Measurements from ENCODE around the gene KRT72. TPM values are rescaled to one million over a fixed set of nuclear protein-coding genes. Genes with fewer than 3 reads are reported as not detected.

KRT72 gene
- total and polyA plus RNA-seq, 2 experiments from 2014 or later = not detected

DNA sequence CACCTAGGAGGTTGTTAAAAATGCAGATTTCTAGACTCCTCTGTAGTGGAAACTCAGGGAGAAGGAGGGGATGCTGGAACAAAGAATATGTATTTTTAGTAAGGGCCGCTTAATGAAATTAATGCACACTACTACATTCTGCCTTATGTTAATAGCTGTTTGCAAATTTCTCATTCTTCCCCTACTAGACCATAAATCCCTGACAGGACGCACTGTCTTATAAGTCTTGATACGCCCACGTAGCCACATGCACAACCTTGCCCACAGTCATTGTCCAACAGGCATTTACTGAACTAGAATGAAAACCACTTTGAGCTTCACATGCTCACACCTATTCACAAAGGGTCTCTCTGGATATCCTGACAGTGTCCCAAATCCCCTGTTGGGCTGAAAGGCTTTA is 40.2 kb upstream of the KRT72 start:
- Histone ChIP-seq H3K27me3 (peaks cover 22% of the 10 kb centered on the region), H3K4me3 (no peak overlapping the region)
- TF ChIP-seq EZH2phosphoT487 (IDR thresholded peaks at IDR 0.05; ENCODE audit: low read depth, severe bottlenecking, unreplicated experiment) = no peak
- no peak for TF ChIP-seq EZH2 (IDR thresholded peaks at IDR 0.05; ENCODE audit: borderline replicate concordance)

DNA sequence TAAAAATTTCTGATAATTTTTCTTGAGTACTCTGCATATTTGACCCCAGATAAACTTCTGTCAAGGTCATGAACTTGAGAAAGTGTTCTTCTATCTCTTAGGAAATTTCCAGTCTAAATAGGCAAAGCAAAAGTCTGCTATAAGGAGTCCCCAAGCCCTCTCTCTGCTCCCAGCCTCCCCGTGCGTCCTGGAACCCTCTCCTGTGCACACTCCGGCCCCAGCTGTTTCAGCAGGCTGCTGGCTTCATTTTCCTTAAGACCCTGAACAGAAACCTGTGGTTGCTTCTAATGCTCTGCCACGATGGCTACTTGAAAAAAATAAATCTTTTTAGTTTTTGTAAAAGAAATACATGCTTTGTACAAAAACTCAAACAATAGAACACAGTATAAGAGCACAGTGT is 36.0 kb upstream of the KRT72 start:
- no peak overlapping the region for H2AFZ ChIP-seq
- WGBS (ENCODE audit: low lambda C conversion rate, missing lambda C conversion rate) = 74% methylated on average over 4 of the region's 4 CpGs
- H4K20me1 ChIP-seq (ENCODE audit: insufficient read depth, poor library complexity, severe bottlenecking) = no peaks in the 10 kb centered on the region
- H3K9me3 ChIP-seq (ENCODE audit: low read depth) = no peaks in the 10 kb centered on the region
- H3K27me3 ChIP-seq = peaks cover 25% of the 10 kb centered on the region
- H3K27ac ChIP-seq = no peak overlapping the region
- no peaks in the 10 kb centered on the region for H3K36me3 ChIP-seq (replicated peaks; ENCODE audit: insufficient read depth, low read depth)
- H3K4me1 ChIP-seq (ENCODE audit: insufficient read depth) = peaks cover 3% of the 10 kb centered on the region
- TF ChIP-seq EZH2phosphoT487 (IDR thresholded peaks at IDR 0.05; ENCODE audit: low read depth, severe bottlenecking, unreplicated experiment) = no peak
- TF ChIP-seq EZH2 (IDR thresholded peaks at IDR 0.05; ENCODE audit: borderline replicate concordance) = no peak
- TF ChIP-seq, protein P1, sequence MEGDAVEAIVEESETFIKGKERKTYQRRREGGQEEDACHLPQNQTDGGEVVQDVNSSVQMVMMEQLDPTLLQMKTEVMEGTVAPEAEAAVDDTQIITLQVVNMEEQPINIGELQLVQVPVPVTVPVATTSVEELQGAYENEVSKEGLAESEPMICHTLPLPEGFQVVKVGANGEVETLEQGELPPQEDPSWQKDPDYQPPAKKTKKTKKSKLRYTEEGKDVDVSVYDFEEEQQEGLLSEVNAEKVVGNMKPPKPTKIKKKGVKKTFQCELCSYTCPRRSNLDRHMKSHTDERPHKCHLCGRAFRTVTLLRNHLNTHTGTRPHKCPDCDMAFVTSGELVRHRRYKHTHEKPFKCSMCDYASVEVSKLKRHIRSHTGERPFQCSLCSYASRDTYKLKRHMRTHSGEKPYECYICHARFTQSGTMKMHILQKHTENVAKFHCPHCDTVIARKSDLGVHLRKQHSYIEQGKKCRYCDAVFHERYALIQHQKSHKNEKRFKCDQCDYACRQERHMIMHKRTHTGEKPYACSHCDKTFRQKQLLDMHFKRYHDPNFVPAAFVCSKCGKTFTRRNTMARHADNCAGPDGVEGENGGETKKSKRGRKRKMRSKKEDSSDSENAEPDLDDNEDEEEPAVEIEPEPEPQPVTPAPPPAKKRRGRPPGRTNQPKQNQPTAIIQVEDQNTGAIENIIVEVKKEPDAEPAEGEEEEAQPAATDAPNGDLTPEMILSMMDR (IDR thresholded peaks at IDR 0.05; ENCODE audit: poor library complexity) = no peak
- H3K4me2 ChIP-seq = no peak overlapping the region
- H3K4me3 ChIP-seq = no peak overlapping the region
- H3K79me2 ChIP-seq = no peaks in the 10 kb centered on the region
- no peak for DNase-seq (ENCODE audit: low spot score)
- no peaks in the 10 kb centered on the region for H3K9me2 ChIP-seq (replicated peaks; ENCODE audit: insufficient read depth)

More for the DNA sequence above, 40.2 kb upstream of the KRT72 start:
- H3K79me2 ChIP-seq = no peaks in the 10 kb centered on the region
- no peak overlapping the region for H3K4me2 ChIP-seq
- DNase-seq (ENCODE audit: low spot score) = no peak
- H3K4me1 ChIP-seq (ENCODE audit: insufficient read depth) = peaks cover 8% of the 10 kb centered on the region
- H4K20me1 ChIP-seq (ENCODE audit: insufficient read depth, poor library complexity, severe bottlenecking) = no peaks in the 10 kb centered on the region
- no peaks in the 10 kb centered on the region for H3K36me3 ChIP-seq (replicated peaks; ENCODE audit: insufficient read depth, low read depth)
- no peak overlapping the region for H3K27ac ChIP-seq
- 92% methylated on average over 4 of the region's 4 CpGs for WGBS (ENCODE audit: low lambda C conversion rate, missing lambda C conversion rate)
- H3K9me2 ChIP-seq (replicated peaks; ENCODE audit: insufficient read depth) = no peaks in the 10 kb centered on the region
- no peak overlapping the region for H2AFZ ChIP-seq
- no peaks in the 10 kb centered on the region for H3K9me3 ChIP-seq (ENCODE audit: low read depth)

DNA sequence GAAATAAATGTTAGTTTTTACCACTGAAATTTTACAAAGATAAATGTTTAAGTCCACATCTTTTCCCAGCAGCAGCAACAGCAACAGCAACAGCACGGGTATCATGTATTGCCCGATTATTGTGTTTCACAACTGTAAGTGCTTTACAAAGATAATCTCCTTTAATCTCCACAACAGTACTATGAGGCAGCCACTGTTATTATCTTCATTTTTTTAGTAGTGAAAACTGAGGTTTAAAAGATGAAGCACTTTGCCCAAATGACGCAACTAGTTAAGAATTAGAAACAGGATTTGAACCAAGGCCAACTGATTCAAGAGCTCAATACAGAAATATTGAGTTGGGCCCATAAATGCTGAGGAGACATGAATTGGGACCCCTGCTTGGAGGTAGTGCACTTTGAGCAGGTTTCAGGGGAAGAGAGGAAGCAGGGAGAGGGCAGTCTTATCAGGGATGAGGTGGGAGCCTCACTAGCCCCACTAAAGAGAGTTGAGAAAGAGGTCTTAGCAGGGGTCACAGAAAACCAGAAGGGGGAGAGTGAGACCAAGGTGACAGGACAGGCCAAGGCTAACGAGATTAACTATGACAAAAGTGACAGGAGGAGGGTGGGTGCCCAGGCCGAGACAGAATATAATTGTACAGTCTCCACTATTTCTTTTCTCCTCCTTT is 35.5 kb upstream of the KRT72 start:
- Histone ChIP-seq H3K27me3 (peaks cover 22% of the 10 kb centered on the region), H3K4me2 (no peak overlapping the region), H2AFZ (no peak overlapping the region), H3K4me3 (no peak overlapping the region), H3K9me3 (ENCODE audit: low read depth) (no peaks in the 10 kb centered on the region), H4K20me1 (ENCODE audit: insufficient read depth, poor library complexity, severe bottlenecking) (no peaks in the 10 kb centered on the region), H3K4me1 (ENCODE audit: insufficient read depth) (peaks cover 3% of the 10 kb centered on the region), H3K36me3 (replicated peaks; ENCODE audit: insufficient read depth, low read depth) (no peaks in the 10 kb centered on the region), H3K9me2 (replicated peaks; ENCODE audit: insufficient read depth) (no peaks in the 10 kb centered on the region), H3K79me2 (no peaks in the 10 kb centered on the region), H3K27ac (no peak overlapping the region)
- no peak for TF ChIP-seq EZH2 (IDR thresholded peaks at IDR 0.05; ENCODE audit: borderline replicate concordance)
- TF ChIP-seq, protein P1 (IDR thresholded peaks at IDR 0.05; ENCODE audit: poor library complexity) = no peak
- no peak for TF ChIP-seq EZH2phosphoT487 (IDR thresholded peaks at IDR 0.05; ENCODE audit: low read depth, severe bottlenecking, unreplicated experiment)
- DNase-seq (ENCODE audit: low spot score) = no peak
- 75% methylated on average over 5 of the region's 5 CpGs for WGBS (ENCODE audit: low lambda C conversion rate, missing lambda C conversion rate)

DNA sequence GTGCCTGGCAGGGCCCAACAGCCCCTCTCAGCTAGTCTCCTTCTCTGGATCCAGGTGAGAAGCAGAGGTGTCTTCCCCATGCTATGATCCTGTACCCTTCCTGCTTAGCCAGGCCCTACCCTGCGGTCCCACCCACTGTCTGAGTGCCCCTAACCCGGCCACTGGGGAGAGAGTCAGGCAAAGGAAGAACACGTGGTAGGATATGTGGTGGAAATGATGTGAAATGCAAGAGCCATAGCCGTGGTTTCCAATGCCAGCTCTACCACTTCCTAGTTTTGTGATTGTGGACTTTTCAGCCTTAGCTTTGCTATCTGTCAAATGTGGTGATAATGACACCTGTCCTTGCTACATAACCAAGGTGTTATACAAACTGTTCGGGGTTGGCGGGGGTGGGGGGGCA is 34.9 kb upstream of the KRT72 start:
- no peak overlapping the region for H3K27ac ChIP-seq
- H4K20me1 ChIP-seq (ENCODE audit: insufficient read depth, poor library complexity, severe bottlenecking) = no peaks in the 10 kb centered on the region
- peaks cover 18% of the 10 kb centered on the region for H3K27me3 ChIP-seq
- H3K9me2 ChIP-seq (replicated peaks; ENCODE audit: insufficient read depth) = no peaks in the 10 kb centered on the region
- H3K4me2 ChIP-seq = no peak overlapping the region
- H3K4me3 ChIP-seq = no peak overlapping the region
- no peaks in the 10 kb centered on the region for H3K79me2 ChIP-seq
- DNase-seq (ENCODE audit: low spot score) = no peak
- no peaks in the 10 kb centered on the region for H3K36me3 ChIP-seq (replicated peaks; ENCODE audit: insufficient read depth, low read depth)
- no peak for TF ChIP-seq EZH2 (IDR thresholded peaks at IDR 0.05; ENCODE audit: borderline replicate concordance)
- TF ChIP-seq EZH2phosphoT487 (IDR thresholded peaks at IDR 0.05; ENCODE audit: low read depth, severe bottlenecking, unreplicated experiment) = no peak
- TF ChIP-seq, protein P1 (IDR thresholded peaks at IDR 0.05; ENCODE audit: poor library complexity) = no peak
- WGBS (ENCODE audit: low lambda C conversion rate, missing lambda C conversion rate) = 89% methylated on average over 6 of the region's 6 CpGs
- H2AFZ ChIP-seq = no peak overlapping the region
- H3K4me1 ChIP-seq (ENCODE audit: insufficient read depth) = peaks cover 3% of the 10 kb centered on the region
- no peaks in the 10 kb centered on the region for H3K9me3 ChIP-seq (ENCODE audit: low read depth)

Measured in hepatocyte (in vitro differentiated cells).